Liver (tissue), 3 donors: ENCODE data around the gene METTL15.

Source experiments
- EGR1 ChIP-seq, 2 donors: IDR thresholded peaks; 2 replicates each; pipeline ENCODE4 v1.6.1; 2016 to 2018; ENCODE audit warnings: antibody characterized with exemption in 2 of 2, low read depth in 2 of 2
- FOXA1 ChIP-seq: IDR thresholded peaks from 2 replicates; pipeline ENCODE4 v1.6.1; 2016; ENCODE audit warnings: antibody characterized with exemption
- GABPA ChIP-seq, 2 donors: IDR thresholded peaks in 1 of 2; conservative IDR thresholded peaks in 1 of 2; 2 replicates each; pipeline ENCODE4 v1.6.1; 2016; ENCODE audit warnings: antibody characterized with exemption in 2 of 2, mild to moderate bottlenecking in 1 of 2, moderate library complexity in 1 of 2
- HNF4G ChIP-seq: IDR thresholded peaks from 2 replicates; pipeline ENCODE4 v1.6.1; 2016; ENCODE audit warnings: antibody characterized with exemption
- JUND ChIP-seq, 2 donors: IDR thresholded peaks; 2 replicates each; pipeline ENCODE4 v1.6.1; 2016; ENCODE audit warnings: antibody characterized with exemption in 2 of 2
- RAD21 ChIP-seq, 2 donors: IDR thresholded peaks; 2 replicates each; pipeline ENCODE4 v1.6.1; 2016; ENCODE audit warnings: antibody characterized with exemption in 2 of 2, mild to moderate bottlenecking in 2 of 2
- RXRA ChIP-seq, 2 donors: IDR thresholded peaks; 2 replicates each; pipeline ENCODE4 v1.6.1; 2017 to 2018; ENCODE audit warnings: antibody characterized with exemption in 2 of 2, mild to moderate bottlenecking in 1 of 2
- SP1 ChIP-seq: IDR thresholded peaks from 2 replicates; pipeline ENCODE4 v1.6.1; 2018; ENCODE audit warnings: antibody characterized with exemption, mild to moderate bottlenecking
- TAF1 ChIP-seq: conservative IDR thresholded peaks from 2 replicates; pipeline ENCODE4 v1.6.1; 2016; ENCODE audit warnings: antibody characterized with exemption, mild to moderate bottlenecking
- YY1 ChIP-seq: IDR thresholded peaks from 2 replicates; pipeline ENCODE4 v1.6.1; 2016; ENCODE audit warnings: antibody characterized with exemption, mild to moderate bottlenecking
- ZBTB33 ChIP-seq: IDR thresholded peaks from 2 replicates; pipeline ENCODE4 v1.6.1; 2016; ENCODE audit warnings: antibody characterized with exemption
- TF ChIP-seq, protein P1 (sequence below): fragments of 150-350 bp; IDR thresholded peaks from 2 replicates; pipeline ENCODE4 v1.5.1; 2017; ENCODE audit warnings: improper control_type of control experiment, low read depth, low read length; ENCODE audit not compliant: missing input control
- TF ChIP-seq, protein P2 (sequence below): IDR thresholded peaks from 2 replicates; pipeline ENCODE4 v1.6.1; 2016; ENCODE audit warnings: antibody characterized with exemption, mild to moderate bottlenecking
- TF ChIP-seq, protein P3 (sequence below): IDR thresholded peaks from 2 replicates; pipeline ENCODE4 v1.6.1; 2016; ENCODE audit warnings: antibody characterized with exemption
- donor health status: healthy.
- donor health status: healthy.

- TF ChIP-seq, protein P1, sequence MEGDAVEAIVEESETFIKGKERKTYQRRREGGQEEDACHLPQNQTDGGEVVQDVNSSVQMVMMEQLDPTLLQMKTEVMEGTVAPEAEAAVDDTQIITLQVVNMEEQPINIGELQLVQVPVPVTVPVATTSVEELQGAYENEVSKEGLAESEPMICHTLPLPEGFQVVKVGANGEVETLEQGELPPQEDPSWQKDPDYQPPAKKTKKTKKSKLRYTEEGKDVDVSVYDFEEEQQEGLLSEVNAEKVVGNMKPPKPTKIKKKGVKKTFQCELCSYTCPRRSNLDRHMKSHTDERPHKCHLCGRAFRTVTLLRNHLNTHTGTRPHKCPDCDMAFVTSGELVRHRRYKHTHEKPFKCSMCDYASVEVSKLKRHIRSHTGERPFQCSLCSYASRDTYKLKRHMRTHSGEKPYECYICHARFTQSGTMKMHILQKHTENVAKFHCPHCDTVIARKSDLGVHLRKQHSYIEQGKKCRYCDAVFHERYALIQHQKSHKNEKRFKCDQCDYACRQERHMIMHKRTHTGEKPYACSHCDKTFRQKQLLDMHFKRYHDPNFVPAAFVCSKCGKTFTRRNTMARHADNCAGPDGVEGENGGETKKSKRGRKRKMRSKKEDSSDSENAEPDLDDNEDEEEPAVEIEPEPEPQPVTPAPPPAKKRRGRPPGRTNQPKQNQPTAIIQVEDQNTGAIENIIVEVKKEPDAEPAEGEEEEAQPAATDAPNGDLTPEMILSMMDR: no peak
- TF ChIP-seq, protein P2, sequence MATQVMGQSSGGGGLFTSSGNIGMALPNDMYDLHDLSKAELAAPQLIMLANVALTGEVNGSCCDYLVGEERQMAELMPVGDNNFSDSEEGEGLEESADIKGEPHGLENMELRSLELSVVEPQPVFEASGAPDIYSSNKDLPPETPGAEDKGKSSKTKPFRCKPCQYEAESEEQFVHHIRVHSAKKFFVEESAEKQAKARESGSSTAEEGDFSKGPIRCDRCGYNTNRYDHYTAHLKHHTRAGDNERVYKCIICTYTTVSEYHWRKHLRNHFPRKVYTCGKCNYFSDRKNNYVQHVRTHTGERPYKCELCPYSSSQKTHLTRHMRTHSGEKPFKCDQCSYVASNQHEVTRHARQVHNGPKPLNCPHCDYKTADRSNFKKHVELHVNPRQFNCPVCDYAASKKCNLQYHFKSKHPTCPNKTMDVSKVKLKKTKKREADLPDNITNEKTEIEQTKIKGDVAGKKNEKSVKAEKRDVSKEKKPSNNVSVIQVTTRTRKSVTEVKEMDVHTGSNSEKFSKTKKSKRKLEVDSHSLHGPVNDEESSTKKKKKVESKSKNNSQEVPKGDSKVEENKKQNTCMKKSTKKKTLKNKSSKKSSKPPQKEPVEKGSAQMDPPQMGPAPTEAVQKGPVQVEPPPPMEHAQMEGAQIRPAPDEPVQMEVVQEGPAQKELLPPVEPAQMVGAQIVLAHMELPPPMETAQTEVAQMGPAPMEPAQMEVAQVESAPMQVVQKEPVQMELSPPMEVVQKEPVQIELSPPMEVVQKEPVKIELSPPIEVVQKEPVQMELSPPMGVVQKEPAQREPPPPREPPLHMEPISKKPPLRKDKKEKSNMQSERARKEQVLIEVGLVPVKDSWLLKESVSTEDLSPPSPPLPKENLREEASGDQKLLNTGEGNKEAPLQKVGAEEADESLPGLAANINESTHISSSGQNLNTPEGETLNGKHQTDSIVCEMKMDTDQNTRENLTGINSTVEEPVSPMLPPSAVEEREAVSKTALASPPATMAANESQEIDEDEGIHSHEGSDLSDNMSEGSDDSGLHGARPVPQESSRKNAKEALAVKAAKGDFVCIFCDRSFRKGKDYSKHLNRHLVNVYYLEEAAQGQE: no peak
- TF ChIP-seq RAD21 (IDR thresholded peaks at IDR 0.05): no peak
- TF ChIP-seq, protein P3, sequence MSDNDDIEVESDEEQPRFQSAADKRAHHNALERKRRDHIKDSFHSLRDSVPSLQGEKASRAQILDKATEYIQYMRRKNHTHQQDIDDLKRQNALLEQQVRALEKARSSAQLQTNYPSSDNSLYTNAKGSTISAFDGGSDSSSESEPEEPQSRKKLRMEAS: no peak
- no peak for TF ChIP-seq JUND (IDR thresholded peaks at IDR 0.05)
- TF ChIP-seq ZBTB33: no peak
- no peak for TF ChIP-seq TAF1
- no peak for TF ChIP-seq HNF4G
- TF ChIP-seq YY1: no peak
- no peak for TF ChIP-seq FOXA1
- TF ChIP-seq SP1: no peak
- TF ChIP-seq GABPA (IDR thresholded peaks at IDR 0.05 in 1 of 2, conservative IDR thresholded peaks at IDR 0.05 in 1 of 2): no peak
- TF ChIP-seq RXRA (IDR thresholded peaks at IDR 0.05): no peak
- TF ChIP-seq EGR1 (IDR thresholded peaks at IDR 0.05; ENCODE audit: low read depth in 2 of 2): no peak
Observed at GRCh38 chr11:28137366-28137765, 29.2 kb downstream of the METTL15 start.
